GM12875 (cell line): ENCODE results near the gene MDGA2.
"Not testable (repeated sequence)": the region's sequence is repeated elsewhere in the genome, so short reads cannot be mapped to it uniquely, and the experiment has no call there.

Source experiments
- H3K4me3 ChIP-seq: one replicate; pipeline ENCODE4 v1.5.1; 2011; ENCODE audit warnings: low read depth, low read length, control low read depth
- CTCF ChIP-seq: IDR thresholded peaks from 2 replicates; pipeline ENCODE4 v1.5.1; 2011; ENCODE audit warnings: low read depth, mild to moderate bottlenecking, control low read depth, inconsistent platforms, low read length, moderate library complexity, borderline replicate concordance; ENCODE audit not compliant: insufficient read depth

The MDGA2 gene

DNA sequence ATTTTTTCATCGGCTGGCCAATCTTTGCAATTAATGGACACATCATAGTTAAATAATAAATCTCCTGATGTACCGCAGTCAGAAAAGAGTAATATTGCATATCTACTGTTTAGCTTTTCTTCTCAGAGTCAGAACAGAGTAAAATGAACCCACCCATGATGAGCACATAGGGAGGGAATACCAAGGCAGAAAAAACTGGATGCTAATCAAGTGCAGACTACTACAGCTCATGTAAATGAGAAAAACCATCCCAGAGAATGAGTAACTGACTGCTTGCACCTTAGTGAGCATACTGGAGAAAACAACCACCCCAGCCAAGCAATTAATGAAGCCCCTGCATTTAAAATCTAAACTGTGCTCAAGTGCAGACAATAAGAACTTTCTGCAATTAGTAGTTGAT is 483.7 kb downstream of the MDGA2 start:
- no peak for TF ChIP-seq CTCF
- H3K4me3 ChIP-seq, result no peak overlapping the region

- no peak overlapping the region for H3K4me3 ChIP-seq
- TF ChIP-seq CTCF, result no peak
These were observed 485.4 kb downstream of the MDGA2 start for GRCh38 chr14:47189911-47190484.

DNA sequence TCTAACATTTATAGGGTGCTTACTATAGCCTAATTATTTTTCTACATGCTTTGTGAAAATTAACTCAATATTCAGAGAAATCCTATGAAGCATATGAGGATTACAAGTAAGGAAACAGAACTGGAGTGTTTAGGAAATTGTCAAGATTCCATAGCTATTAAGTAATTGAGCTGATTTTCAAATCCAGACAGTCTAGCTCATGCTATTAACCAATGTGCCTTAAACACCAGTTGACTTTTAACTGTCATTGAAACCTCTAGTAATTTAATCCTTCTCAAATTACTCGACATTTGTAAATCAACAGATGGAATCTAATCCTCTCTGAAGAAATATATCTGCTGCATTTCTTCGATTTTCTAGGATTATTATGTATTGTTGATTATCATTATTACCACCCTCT is 488.9 kb downstream of the MDGA2 start:
- H3K4me3 ChIP-seq, result no peak overlapping the region
- TF ChIP-seq CTCF, result no peak

- TF ChIP-seq CTCF, result no peak
- H3K4me3 ChIP-seq, result no peak overlapping the region
These were observed 495.5 kb downstream of the MDGA2 start for GRCh38 chr14:47179906-47180305.

DNA sequence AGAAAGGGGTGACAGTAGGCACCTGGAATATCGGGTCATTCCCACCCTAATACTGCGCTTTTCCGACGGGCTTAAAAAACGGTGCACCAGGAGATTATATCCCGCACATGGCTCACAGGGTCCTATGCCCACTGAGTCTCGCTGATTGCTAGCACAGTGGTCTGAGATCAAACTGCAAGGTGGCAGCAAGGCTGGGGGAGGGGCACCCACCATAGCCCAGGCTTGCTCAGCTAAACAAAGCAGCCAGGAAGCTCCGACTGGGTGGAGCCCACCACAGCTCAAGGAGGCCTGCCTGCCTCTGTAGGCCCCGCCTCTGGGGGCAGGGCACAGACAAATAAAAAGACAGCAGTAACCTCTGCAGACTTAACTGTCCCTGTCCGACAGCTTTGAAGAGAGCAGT is 503.5 kb downstream of the MDGA2 start:
- not testable (repeated sequence) for H3K4me3 ChIP-seq

DNA sequence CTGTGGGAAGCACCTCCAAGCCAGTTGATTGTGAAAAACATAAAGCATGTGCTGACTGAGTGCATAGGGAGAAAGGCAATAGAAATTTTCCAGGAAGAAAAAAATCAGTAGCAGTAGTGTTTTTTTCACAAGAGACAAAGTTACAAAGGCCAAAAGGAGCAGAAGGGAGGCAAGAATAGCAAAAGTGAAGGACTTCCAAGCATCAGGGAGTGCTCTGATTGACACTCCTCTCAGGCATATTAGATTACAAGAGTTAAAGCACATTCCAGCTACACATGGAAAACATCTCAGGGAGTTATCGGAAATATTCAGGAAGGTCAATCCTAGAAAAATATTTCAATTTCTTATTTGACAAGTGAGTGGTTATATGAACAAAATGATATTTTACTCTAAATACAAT is 508.0 kb downstream of the MDGA2 start:
- H3K4me3 ChIP-seq, result no peak overlapping the region
- no peak for TF ChIP-seq CTCF

- no peak overlapping the region for H3K4me3 ChIP-seq
- TF ChIP-seq CTCF, result no peak
These were observed 520.0 kb downstream of the MDGA2 start for GRCh38 chr14:47155395-47155794.
